ENCODE measurements around the gene IFT172.
"Not testable (repeated sequence)": the region's sequence is repeated elsewhere in the genome, so short reads cannot be mapped to it uniquely, and the experiment has no call there.

The IFT172 gene

GRCh38 chr2:27492557-27492956 lies 3.0 kb upstream of the IFT172 start:
- no peak for FAIRE-seq

GRCh38 chr2:27489118-27489497 lies 435 bp downstream of the IFT172 start:
- no peak for FAIRE-seq

GRCh38 chr2:27485496-27485895 lies 4.0 kb downstream of the IFT172 start:
- no peak for FAIRE-seq

- no peak for FAIRE-seq
Observed at GRCh38 chr2:27471961-27472360, 17.6 kb downstream of the IFT172 start.

- FAIRE-seq, result no peak
Observed at GRCh38 chr2:27464443-27464842, 25.1 kb downstream of the IFT172 start.

- FAIRE-seq, result no peak
Observed at GRCh38 chr2:27461118-27461517, 28.4 kb downstream of the IFT172 start.

- FAIRE-seq, result no peak
Observed at GRCh38 chr2:27453968-27454367, 35.6 kb downstream of the IFT172 start.

- FAIRE-seq, result no peak
Observed at GRCh38 chr2:27451095-27451494, 38.4 kb downstream of the IFT172 start.

GRCh38 chr2:27448381-27448780 lies 41.2 kb downstream of the IFT172 start:
- FAIRE-seq, result no peak

- no peak for FAIRE-seq
Observed at GRCh38 chr2:27446057-27446456, 43.5 kb downstream of the IFT172 start.

GRCh38 chr2:27445615-27446014 lies 43.9 kb downstream of the IFT172 start:
- no peak for FAIRE-seq

GRCh38 chr2:27445155-27445554 lies 44.4 kb downstream of the IFT172 start:
- no peak for FAIRE-seq

GRCh38 chr2:27442920-27443282 lies 46.6 kb downstream of the IFT172 start:
- FAIRE-seq, result no peak

GRCh38 chr2:27441958-27442919 lies 47.3 kb downstream of the IFT172 start, which contains the start of gene KRTCAP3:
KRTCAP3 (plus strand) TSS chr2:27442381; CDS start chr2:27442413, 32 bp downstream.
- no peak for FAIRE-seq

- no peak for FAIRE-seq
Observed at GRCh38 chr2:27441226-27441926, 48.2 kb downstream of the IFT172 start.

GRCh38 chr2:27435628-27436027 lies 53.9 kb downstream of the IFT172 start:
- FAIRE-seq, result no peak

GRCh38 chr2:27431395-27431794 lies 58.1 kb downstream of the IFT172 start:
- no peak for FAIRE-seq

- FAIRE-seq, result no peak
Observed at GRCh38 chr2:27428978-27429541, 60.5 kb downstream of the IFT172 start.

GRCh38 chr2:27428213-27428977 lies 61.1 kb downstream of the IFT172 start, which contains the start of gene NRBP1:
NRBP1 (plus strand) TSS chr2:27428631; CDS start chr2:27433274, 4,643 bp downstream.
- no peak for FAIRE-seq

- FAIRE-seq, result no peak
Observed at GRCh38 chr2:27427863-27428212, 61.7 kb downstream of the IFT172 start.

GRCh38 chr2:27425039-27425438 lies 64.5 kb downstream of the IFT172 start:
- FAIRE-seq, result not testable (repeated sequence)

- FAIRE-seq, result no peak
Observed at GRCh38 chr2:27422958-27423357, 66.6 kb downstream of the IFT172 start.
